Central memory CD8-positive, alpha-beta T cell (primary cell): Measurements from ENCODE around the gene ETV5.

Experiments
- ATAC-seq: fragments of 150-1000 bp; cut with Tn5 transposase; replicated peaks from 2 replicates; pipeline ENCODE4 v1.10.0; 2022; ENCODE audit warnings: mild to moderate bottlenecking, moderate FRiP score, moderate number of reproducible peaks; ENCODE audit not compliant: poor library complexity, severe bottlenecking; ENCODE audit errors: extremely low read depth
- DNase-seq, 2 donors: peaks; one replicate each; pipeline ENCODE4 v3.0.0; 2021; ENCODE audit warnings: low spot score in 2 of 2
- H3K27ac Mint-ChIP-seq: one replicate; pipeline ENCODE4 v1.8.0; 2022; ENCODE audit warnings: low read depth, mild to moderate bottlenecking, moderate library complexity, mixed read lengths
- H3K27me3 Mint-ChIP-seq: one replicate; pipeline ENCODE4 v1.8.0; 2022; ENCODE audit warnings: mixed read lengths
- H3K36me3 Mint-ChIP-seq: one replicate; pipeline ENCODE4 v1.8.0; 2022; ENCODE audit warnings: mild to moderate bottlenecking, moderate library complexity, mixed read lengths; ENCODE audit not compliant: insufficient read depth
- H3K4me1 Mint-ChIP-seq: one replicate; pipeline ENCODE4 v1.8.0; 2022; ENCODE audit warnings: mixed read lengths
- H3K4me3 Mint-ChIP-seq: one replicate; pipeline ENCODE4 v1.8.0; 2022; ENCODE audit warnings: mild to moderate bottlenecking, moderate library complexity, mixed read lengths
- H3K9me3 Mint-ChIP-seq: one replicate; pipeline ENCODE4 v1.8.0; 2022; ENCODE audit warnings: mixed read lengths

Gene ETV5

GRCh38 chr3:186138272-186138981 is 29.5 kb upstream of the ETV5 start:
- Mint-ChIP-seq H3K27me3 (peaks cover 73% of the 10 kb centered on the region), H3K4me3 (no peak overlapping the region), H3K27ac (no peak overlapping the region), H3K9me3 (no peaks in the 10 kb centered on the region), H3K36me3 (no peaks in the 10 kb centered on the region), H3K4me1 (no peaks in the 10 kb centered on the region)
- DNase-seq (no peak), ATAC-seq (no peak)

- no peak overlapping the region for H3K4me3 Mint-ChIP-seq
- H3K4me1 Mint-ChIP-seq: no peaks in the 10 kb centered on the region
- ATAC-seq (no peak), DNase-seq (no peak)
- no peak overlapping the region for H3K27ac Mint-ChIP-seq
- no peaks in the 10 kb centered on the region for H3K9me3 Mint-ChIP-seq
- H3K36me3 Mint-ChIP-seq: no peaks in the 10 kb centered on the region
- peaks cover 68% of the 10 kb centered on the region for H3K27me3 Mint-ChIP-seq
These were observed 28.3 kb upstream of the ETV5 start for GRCh38 chr3:186137051-186137685.

- no peaks in the 10 kb centered on the region for H3K36me3 Mint-ChIP-seq
- H3K27ac Mint-ChIP-seq: no peak overlapping the region
- no peak for DNase-seq
- no peak for ATAC-seq
- no peak overlapping the region for H3K4me3 Mint-ChIP-seq
- H3K9me3 Mint-ChIP-seq: no peaks in the 10 kb centered on the region
- no peaks in the 10 kb centered on the region for H3K4me1 Mint-ChIP-seq
- H3K27me3 Mint-ChIP-seq: peaks cover 70% of the 10 kb centered on the region
These were observed 25.1 kb upstream of the ETV5 start for GRCh38 chr3:186133980-186134379.

- Mint-ChIP-seq H3K27me3 (peaks cover 66% of the 10 kb centered on the region), H3K9me3 (no peaks in the 10 kb centered on the region), H3K4me3 (no peak overlapping the region), H3K36me3 (no peaks in the 10 kb centered on the region), H3K27ac (no peak overlapping the region), H3K4me1 (no peaks in the 10 kb centered on the region)
- DNase-seq (no peak), ATAC-seq (peak; percentile 10)
These were observed 23.6 kb upstream of the ETV5 start for GRCh38 chr3:186132487-186132886.

GRCh38 chr3:186129206-186129605 is 20.3 kb upstream of the ETV5 start:
- no peak for ATAC-seq
- H3K27me3 Mint-ChIP-seq: peaks cover 41% of the 10 kb centered on the region
- no peaks in the 10 kb centered on the region for H3K36me3 Mint-ChIP-seq
- H3K4me3 Mint-ChIP-seq: no peak overlapping the region
- no peaks in the 10 kb centered on the region for H3K9me3 Mint-ChIP-seq
- no peak for DNase-seq
- H3K4me1 Mint-ChIP-seq: no peaks in the 10 kb centered on the region
- H3K27ac Mint-ChIP-seq: no peak overlapping the region

GRCh38 chr3:186128158-186128557 is 19.3 kb upstream of the ETV5 start:
- peaks cover 35% of the 10 kb centered on the region for H3K27me3 Mint-ChIP-seq
- ATAC-seq (no peak), DNase-seq (no peak)
- H3K27ac Mint-ChIP-seq: no peak overlapping the region
- no peaks in the 10 kb centered on the region for H3K4me1 Mint-ChIP-seq
- H3K36me3 Mint-ChIP-seq: no peaks in the 10 kb centered on the region
- H3K9me3 Mint-ChIP-seq: no peaks in the 10 kb centered on the region
- no peak overlapping the region for H3K4me3 Mint-ChIP-seq

DNA sequence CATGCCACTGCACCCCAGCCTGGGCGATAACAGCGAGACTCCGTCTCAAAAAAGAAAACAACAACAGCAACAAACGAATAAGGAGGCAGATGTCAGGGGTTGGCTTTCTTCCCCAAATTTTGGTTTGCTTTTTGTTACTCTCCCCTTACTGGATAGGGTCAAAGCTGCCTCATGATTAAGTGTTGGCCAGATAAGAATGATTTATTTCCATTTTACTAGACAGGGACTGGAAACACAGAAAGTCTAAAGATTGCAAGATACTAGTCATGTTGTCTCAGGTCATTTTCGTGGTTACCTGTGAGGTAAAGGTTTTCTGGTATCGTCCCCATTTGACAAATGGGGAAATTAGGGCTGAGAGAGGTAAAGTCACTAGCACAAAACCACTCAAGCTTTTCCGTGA is 18.6 kb upstream of the ETV5 start:
- H3K36me3 Mint-ChIP-seq: no peaks in the 10 kb centered on the region
- peaks cover 39% of the 10 kb centered on the region for H3K27me3 Mint-ChIP-seq
- no peaks in the 10 kb centered on the region for H3K4me1 Mint-ChIP-seq
- ATAC-seq: no peak
- no peak overlapping the region for H3K4me3 Mint-ChIP-seq
- H3K27ac Mint-ChIP-seq: no peak overlapping the region
- no peak for DNase-seq
- H3K9me3 Mint-ChIP-seq: no peaks in the 10 kb centered on the region

- H3K9me3 Mint-ChIP-seq: no peaks in the 10 kb centered on the region
- H3K36me3 Mint-ChIP-seq: no peaks in the 10 kb centered on the region
- DNase-seq (no peak), ATAC-seq (no peak)
- H3K4me3 Mint-ChIP-seq: no peak overlapping the region
- no peaks in the 10 kb centered on the region for H3K4me1 Mint-ChIP-seq
- H3K27ac Mint-ChIP-seq: no peak overlapping the region
- peaks cover 35% of the 10 kb centered on the region for H3K27me3 Mint-ChIP-seq
These were observed 16.2 kb upstream of the ETV5 start for GRCh38 chr3:186125118-186125517.

DNA sequence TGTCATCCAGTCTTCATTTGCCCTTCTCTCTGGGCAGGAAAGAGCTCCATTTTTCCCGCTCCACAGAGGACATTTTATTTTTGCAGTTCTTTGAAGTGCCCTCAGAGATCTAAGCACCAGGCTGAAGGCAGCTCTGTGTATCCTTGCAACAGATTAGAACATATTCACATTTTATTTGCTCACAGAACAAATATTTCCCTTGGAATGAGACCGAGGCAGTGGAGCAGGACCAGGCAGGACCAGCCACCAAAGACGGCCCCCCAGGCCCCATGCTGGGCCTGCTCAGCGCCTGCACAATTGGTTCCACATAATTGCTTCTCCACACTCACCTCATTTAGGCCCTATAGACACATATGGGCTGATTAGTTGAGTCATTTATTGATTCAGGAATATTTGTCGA is 15.7 kb upstream of the ETV5 start:
- H3K36me3 Mint-ChIP-seq: no peaks in the 10 kb centered on the region
- H3K4me1 Mint-ChIP-seq: no peaks in the 10 kb centered on the region
- H3K27me3 Mint-ChIP-seq: peaks cover 36% of the 10 kb centered on the region
- no peaks in the 10 kb centered on the region for H3K9me3 Mint-ChIP-seq
- H3K4me3 Mint-ChIP-seq: no peak overlapping the region
- ATAC-seq (no peak), DNase-seq (no peak)
- no peak overlapping the region for H3K27ac Mint-ChIP-seq

GRCh38 chr3:186123012-186123411 is 14.1 kb upstream of the ETV5 start:
- Mint-ChIP-seq H3K4me3 (no peak overlapping the region), H3K36me3 (no peaks in the 10 kb centered on the region), H3K4me1 (no peaks in the 10 kb centered on the region), H3K27me3 (peaks cover 52% of the 10 kb centered on the region), H3K9me3 (no peaks in the 10 kb centered on the region), H3K27ac (no peak overlapping the region)
- no peak for ATAC-seq
- DNase-seq: no peak

DNA sequence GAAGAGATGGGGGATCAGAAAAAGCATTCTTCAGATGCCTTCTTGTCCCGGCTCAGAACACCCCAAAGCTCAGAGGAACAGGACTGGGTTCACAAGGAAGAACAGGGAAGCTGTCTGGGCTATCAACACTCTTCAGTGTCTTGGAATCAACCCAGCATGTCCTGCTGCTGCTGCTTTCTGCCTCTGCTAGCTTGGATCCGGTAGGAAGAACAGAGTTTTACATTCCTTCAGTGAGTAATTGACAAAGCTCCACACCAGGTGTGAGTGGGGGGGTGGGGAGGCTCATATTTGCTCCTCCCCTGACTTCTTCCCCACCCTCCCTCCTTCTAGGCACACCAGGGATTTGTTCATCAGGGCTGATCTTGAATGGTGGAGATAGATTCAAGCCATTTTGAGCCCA is 13.1 kb upstream of the ETV5 start:
- H3K27me3 Mint-ChIP-seq: peaks cover 62% of the 10 kb centered on the region

DNA sequence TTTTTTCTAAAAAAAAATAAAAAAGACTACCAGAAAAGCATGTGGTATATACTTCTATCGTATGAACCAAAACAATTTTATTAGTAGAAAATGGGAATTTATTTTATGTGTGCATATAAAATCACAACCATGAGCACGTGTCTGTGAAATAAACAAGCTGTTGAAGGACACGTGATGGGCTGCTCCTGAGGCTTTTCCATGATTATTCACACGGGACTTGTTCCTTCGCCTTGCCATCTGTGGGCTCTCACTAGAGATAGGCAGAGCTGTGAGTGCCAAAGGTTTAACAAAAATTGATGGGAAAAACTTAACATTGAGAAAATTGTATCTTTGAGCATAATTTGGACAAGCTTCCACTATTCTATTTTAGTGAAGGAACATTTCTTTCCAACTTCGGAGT is 12.4 kb upstream of the ETV5 start:
- no peak overlapping the region for H3K4me3 Mint-ChIP-seq
- no peak for DNase-seq
- no peak overlapping the region for H3K27ac Mint-ChIP-seq
- no peaks in the 10 kb centered on the region for H3K4me1 Mint-ChIP-seq
- peaks cover 69% of the 10 kb centered on the region for H3K27me3 Mint-ChIP-seq
- no peak for ATAC-seq
- no peaks in the 10 kb centered on the region for H3K36me3 Mint-ChIP-seq
- H3K9me3 Mint-ChIP-seq: no peaks in the 10 kb centered on the region

More for the DNA sequence above, 13.1 kb upstream of the ETV5 start:
- H3K27ac Mint-ChIP-seq: no peak overlapping the region
- H3K4me3 Mint-ChIP-seq: no peak overlapping the region
- H3K9me3 Mint-ChIP-seq: no peaks in the 10 kb centered on the region
- DNase-seq (no peak), ATAC-seq (no peak)
- H3K4me1 Mint-ChIP-seq: no peaks in the 10 kb centered on the region
- H3K36me3 Mint-ChIP-seq: no peaks in the 10 kb centered on the region

GRCh38 chr3:186119499-186119898 is 10.6 kb upstream of the ETV5 start:
- no peaks in the 10 kb centered on the region for H3K4me1 Mint-ChIP-seq
- H3K4me3 Mint-ChIP-seq: no peak overlapping the region
- H3K27me3 Mint-ChIP-seq: peaks cover 87% of the 10 kb centered on the region
- H3K9me3 Mint-ChIP-seq: no peaks in the 10 kb centered on the region
- ATAC-seq: no peak
- no peak overlapping the region for H3K27ac Mint-ChIP-seq
- no peaks in the 10 kb centered on the region for H3K36me3 Mint-ChIP-seq
- DNase-seq: no peak
